ENCODE results near the gene ANKS1B. TPM values are rescaled to one million over a fixed set of nuclear protein-coding genes. Genes with fewer than 3 reads are reported as not detected.

Gene ANKS1B
- total RNA-seq, 1 donor from 2014 or later: 2.4 TPM

DNA sequence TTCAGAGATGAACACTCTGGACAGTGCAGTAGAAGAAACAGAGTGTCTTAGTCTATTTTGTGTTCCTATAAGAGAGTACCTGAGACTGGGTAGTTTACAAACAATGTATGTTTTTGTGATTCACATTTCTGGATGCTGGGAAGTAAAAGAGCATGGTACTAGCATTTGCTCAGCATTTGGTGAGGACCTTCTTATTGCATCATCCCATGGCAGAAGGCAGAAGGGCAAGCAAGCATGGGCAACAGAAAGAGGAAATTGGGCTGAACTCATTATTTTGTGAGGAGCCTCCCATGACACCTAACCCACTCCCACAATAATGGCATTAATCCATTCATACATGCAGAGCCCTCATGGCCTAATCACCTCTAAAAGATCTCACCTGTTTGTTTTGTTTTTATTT is 8.0 kb downstream of the ANKS1B start:
- H3K36me3 Mint-ChIP-seq (ENCODE audit: low read depth, unreplicated experiment): no peaks in the 10 kb centered on the region
- H3K4me1 ChIP-seq (ENCODE audit: insufficient read depth, low read length): no peaks in the 10 kb centered on the region
- no peaks in the 10 kb centered on the region for H3K4me1 Mint-ChIP-seq (ENCODE audit: low read depth, unreplicated experiment)
- no peaks in the 10 kb centered on the region for H3K36me3 ChIP-seq (ENCODE audit: insufficient read depth, low read length)
- no peak overlapping the region for H3K4me3 Mint-ChIP-seq (ENCODE audit: unreplicated experiment)
- no peaks in the 10 kb centered on the region for H3K79me2 ChIP-seq (ENCODE audit: insufficient read depth, low read length)
- H3K4me2 ChIP-seq (ENCODE audit: low read length): no peak overlapping the region
- H3K9me3 Mint-ChIP-seq (ENCODE audit: unreplicated experiment): peaks cover 6% of the 10 kb centered on the region
- H3K4me3 ChIP-seq (ENCODE audit: insufficient read depth, low read depth, low read length): no peak overlapping the region
- no peak overlapping the region for H3K27ac Mint-ChIP-seq (ENCODE audit: unreplicated experiment)
- no peak overlapping the region for H3K9ac ChIP-seq (ENCODE audit: low read length)
- no peaks in the 10 kb centered on the region for H3K27me3 ChIP-seq (ENCODE audit: insufficient read depth, low read length)
- no peak overlapping the region for H2AFZ ChIP-seq (ENCODE audit: low read depth, low read length)
- TF ChIP-seq EZH2 (IDR thresholded peaks at IDR 0.05; ENCODE audit: insufficient read depth, low read length): no peak
- no peak overlapping the region for H3K27ac ChIP-seq (ENCODE audit: low read depth, low read length)
- FAIRE-seq: no peak
- DNase-seq (ENCODE audit: low read depth): no peak
- H3K9me3 ChIP-seq (ENCODE audit: insufficient read depth, low read depth, low read length): no peaks in the 10 kb centered on the region
- H4K20me1 ChIP-seq (ENCODE audit: insufficient read depth, low read length): no peaks in the 10 kb centered on the region
- H3K27me3 Mint-ChIP-seq (ENCODE audit: low read depth, unreplicated experiment): peaks cover 12% of the 10 kb centered on the region

- H3K79me2 ChIP-seq (ENCODE audit: insufficient read depth, low read length): no peaks in the 10 kb centered on the region
- H3K9me3 ChIP-seq (ENCODE audit: insufficient read depth, low read depth, low read length): no peaks in the 10 kb centered on the region
- no peaks in the 10 kb centered on the region for H3K36me3 Mint-ChIP-seq (ENCODE audit: low read depth, unreplicated experiment)
- H3K4me2 ChIP-seq (ENCODE audit: low read length): no peak overlapping the region
- H3K4me1 ChIP-seq (ENCODE audit: insufficient read depth, low read length): no peaks in the 10 kb centered on the region
- no peak for FAIRE-seq
- H3K27ac ChIP-seq (ENCODE audit: low read depth, low read length): no peak overlapping the region
- H3K9me3 Mint-ChIP-seq (ENCODE audit: unreplicated experiment): peaks cover 6% of the 10 kb centered on the region
- H3K9ac ChIP-seq (ENCODE audit: low read length): no peak overlapping the region
- H4K20me1 ChIP-seq (ENCODE audit: insufficient read depth, low read length): no peaks in the 10 kb centered on the region
- H3K27ac Mint-ChIP-seq (ENCODE audit: unreplicated experiment): no peak overlapping the region
- H3K27me3 Mint-ChIP-seq (ENCODE audit: low read depth, unreplicated experiment): peaks cover 10% of the 10 kb centered on the region
- H3K4me1 Mint-ChIP-seq (ENCODE audit: low read depth, unreplicated experiment): no peaks in the 10 kb centered on the region
- H3K4me3 Mint-ChIP-seq (ENCODE audit: unreplicated experiment): no peak overlapping the region
- no peak overlapping the region for H2AFZ ChIP-seq (ENCODE audit: low read depth, low read length)
- TF ChIP-seq CTCF (IDR thresholded peaks at IDR 0.05; ENCODE audit: insufficient read depth, low read depth, low read length) (no peak), EZH2 (IDR thresholded peaks at IDR 0.05; ENCODE audit: insufficient read depth, low read length) (no peak)
- no peaks in the 10 kb centered on the region for H3K36me3 ChIP-seq (ENCODE audit: insufficient read depth, low read length)
- no peak overlapping the region for H3K4me3 ChIP-seq (ENCODE audit: insufficient read depth, low read depth, low read length)
- peak; percentile 42 for DNase-seq (ENCODE audit: low read depth)
- H3K27me3 ChIP-seq (ENCODE audit: insufficient read depth, low read length): no peaks in the 10 kb centered on the region
Observed at GRCh38 chr12:99975321-99975720, 9.4 kb downstream of the ANKS1B start.

DNA sequence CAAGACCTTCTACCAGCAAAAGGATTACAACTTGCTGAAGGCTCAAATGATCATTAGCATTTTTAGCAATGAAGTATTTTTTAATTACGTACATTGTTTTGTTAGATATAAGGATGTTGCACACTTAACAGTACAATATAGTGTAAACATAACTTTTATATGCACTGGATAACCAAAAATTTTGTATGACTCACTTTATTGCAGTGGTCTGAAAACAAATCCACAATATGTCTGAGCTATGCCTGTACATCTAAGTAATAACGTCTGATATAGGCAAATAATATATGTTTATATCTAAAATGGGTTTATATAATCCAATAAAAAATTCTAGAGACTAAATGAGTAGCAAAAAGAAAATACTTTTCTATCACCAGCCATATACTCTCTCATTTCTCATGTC is 10.6 kb downstream of the ANKS1B start:
- no peak for FAIRE-seq

More for the DNA sequence above, 10.6 kb downstream of the ANKS1B start:
- H3K4me1 ChIP-seq (ENCODE audit: insufficient read depth, low read length): no peaks in the 10 kb centered on the region
- Mint-ChIP-seq H3K4me3 (ENCODE audit: unreplicated experiment) (no peak overlapping the region), H3K27ac (ENCODE audit: unreplicated experiment) (no peak overlapping the region), H3K9me3 (ENCODE audit: unreplicated experiment) (peaks cover 6% of the 10 kb centered on the region), H3K4me1 (ENCODE audit: low read depth, unreplicated experiment) (no peaks in the 10 kb centered on the region), H3K27me3 (ENCODE audit: low read depth, unreplicated experiment) (peaks cover 6% of the 10 kb centered on the region), H3K36me3 (ENCODE audit: low read depth, unreplicated experiment) (no peaks in the 10 kb centered on the region)
- DNase-seq (ENCODE audit: low read depth): no peak
- no peak for TF ChIP-seq CTCF (IDR thresholded peaks at IDR 0.05; ENCODE audit: insufficient read depth, low read depth, low read length)
- no peak for TF ChIP-seq EZH2 (IDR thresholded peaks at IDR 0.05; ENCODE audit: insufficient read depth, low read length)
- H2AFZ ChIP-seq (ENCODE audit: low read depth, low read length): no peak overlapping the region
- no peaks in the 10 kb centered on the region for H3K9me3 ChIP-seq (ENCODE audit: insufficient read depth, low read depth, low read length)
- no peak overlapping the region for H3K4me2 ChIP-seq (ENCODE audit: low read length)
- H3K4me3 ChIP-seq (ENCODE audit: insufficient read depth, low read depth, low read length): no peak overlapping the region
- no peaks in the 10 kb centered on the region for H4K20me1 ChIP-seq (ENCODE audit: insufficient read depth, low read length)
- H3K36me3 ChIP-seq (ENCODE audit: insufficient read depth, low read length): no peaks in the 10 kb centered on the region
- no peak overlapping the region for H3K27ac ChIP-seq (ENCODE audit: low read depth, low read length)
- no peaks in the 10 kb centered on the region for H3K79me2 ChIP-seq (ENCODE audit: insufficient read depth, low read length)
- H3K9ac ChIP-seq (ENCODE audit: low read length): no peak overlapping the region
- no peaks in the 10 kb centered on the region for H3K27me3 ChIP-seq (ENCODE audit: insufficient read depth, low read length)
